ENCODE measurements around the gene PAFAH1B1.

DNA sequence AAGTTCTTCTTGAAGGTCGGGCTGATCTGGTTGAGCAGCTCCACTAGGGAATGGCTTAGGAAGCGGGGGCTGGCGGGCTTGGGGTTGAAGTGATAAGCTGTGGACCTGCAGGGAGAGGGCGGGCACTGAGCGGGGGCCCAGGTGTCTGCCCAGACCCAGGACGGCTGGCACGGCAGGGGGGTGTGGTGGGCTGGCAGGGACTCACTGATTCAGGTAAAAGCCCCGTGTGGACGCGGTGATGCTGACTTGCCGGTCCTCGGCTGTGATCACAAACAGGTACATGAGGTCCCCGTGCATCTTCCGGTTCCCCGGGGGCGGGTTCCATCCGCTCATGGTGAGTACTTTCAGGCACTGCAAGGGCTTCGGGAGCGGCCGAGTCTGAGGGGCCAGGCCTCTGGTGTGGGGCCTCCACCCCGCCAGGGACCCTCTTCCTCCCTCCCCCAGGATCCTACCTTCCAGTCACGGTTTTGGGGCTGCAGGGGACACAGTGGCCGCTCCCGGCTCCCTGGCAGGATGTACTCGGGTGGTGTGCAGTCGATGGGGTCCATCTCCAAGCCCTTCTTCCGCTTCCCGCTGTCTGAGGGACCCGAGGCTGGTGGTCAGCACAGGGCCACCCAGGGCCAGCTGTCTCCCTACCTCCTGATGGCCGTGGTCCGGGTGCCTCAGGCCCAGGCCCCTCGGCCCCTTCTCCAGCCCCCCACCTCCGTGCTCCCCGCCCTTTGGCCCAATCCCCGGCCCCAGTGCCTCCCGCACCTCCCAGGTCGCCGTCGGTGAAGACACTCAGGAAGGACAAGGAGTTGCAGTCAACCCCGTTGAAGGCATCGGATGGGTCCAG lies 107.9 kb downstream of the PAFAH1B1 start:
- TF ChIP-seq, protein P1, sequence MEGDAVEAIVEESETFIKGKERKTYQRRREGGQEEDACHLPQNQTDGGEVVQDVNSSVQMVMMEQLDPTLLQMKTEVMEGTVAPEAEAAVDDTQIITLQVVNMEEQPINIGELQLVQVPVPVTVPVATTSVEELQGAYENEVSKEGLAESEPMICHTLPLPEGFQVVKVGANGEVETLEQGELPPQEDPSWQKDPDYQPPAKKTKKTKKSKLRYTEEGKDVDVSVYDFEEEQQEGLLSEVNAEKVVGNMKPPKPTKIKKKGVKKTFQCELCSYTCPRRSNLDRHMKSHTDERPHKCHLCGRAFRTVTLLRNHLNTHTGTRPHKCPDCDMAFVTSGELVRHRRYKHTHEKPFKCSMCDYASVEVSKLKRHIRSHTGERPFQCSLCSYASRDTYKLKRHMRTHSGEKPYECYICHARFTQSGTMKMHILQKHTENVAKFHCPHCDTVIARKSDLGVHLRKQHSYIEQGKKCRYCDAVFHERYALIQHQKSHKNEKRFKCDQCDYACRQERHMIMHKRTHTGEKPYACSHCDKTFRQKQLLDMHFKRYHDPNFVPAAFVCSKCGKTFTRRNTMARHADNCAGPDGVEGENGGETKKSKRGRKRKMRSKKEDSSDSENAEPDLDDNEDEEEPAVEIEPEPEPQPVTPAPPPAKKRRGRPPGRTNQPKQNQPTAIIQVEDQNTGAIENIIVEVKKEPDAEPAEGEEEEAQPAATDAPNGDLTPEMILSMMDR (conservative IDR thresholded peaks at IDR 0.05 in 1 of 2, IDR thresholded peaks at IDR 0.05 in 1 of 2; ENCODE audit: extremely low read depth in 1 of 2, insufficient read depth in 1 of 2, low read depth in 1 of 2, low read length in 2 of 2) = no peak
- TF ChIP-seq EZH2 (IDR thresholded peaks at IDR 0.05; ENCODE audit: borderline replicate concordance, low read length) = no peak

All from mammary epithelial cell (primary cell).